ENCODE results near the gene PRRC2A.

DNA sequence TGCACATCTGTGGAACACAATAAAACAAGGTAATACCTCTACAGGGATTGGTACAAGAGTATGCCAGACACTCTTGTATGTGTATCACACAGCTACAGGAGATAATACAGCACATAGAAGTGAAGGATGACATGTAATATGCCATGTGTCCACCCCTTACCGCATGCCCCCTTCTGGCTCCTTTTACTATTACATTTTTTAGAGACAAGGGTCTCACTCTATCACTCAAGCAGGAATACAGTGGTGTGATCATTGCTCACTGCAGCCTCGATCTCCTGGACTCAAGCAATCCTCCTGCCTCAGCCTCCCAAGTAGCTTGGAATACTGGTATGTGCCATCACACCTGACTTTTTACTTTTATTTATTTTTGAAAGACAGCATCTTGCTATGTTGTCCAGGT lies 23.5 kb upstream of the PRRC2A start:
- TF ChIP-seq, protein P1, sequence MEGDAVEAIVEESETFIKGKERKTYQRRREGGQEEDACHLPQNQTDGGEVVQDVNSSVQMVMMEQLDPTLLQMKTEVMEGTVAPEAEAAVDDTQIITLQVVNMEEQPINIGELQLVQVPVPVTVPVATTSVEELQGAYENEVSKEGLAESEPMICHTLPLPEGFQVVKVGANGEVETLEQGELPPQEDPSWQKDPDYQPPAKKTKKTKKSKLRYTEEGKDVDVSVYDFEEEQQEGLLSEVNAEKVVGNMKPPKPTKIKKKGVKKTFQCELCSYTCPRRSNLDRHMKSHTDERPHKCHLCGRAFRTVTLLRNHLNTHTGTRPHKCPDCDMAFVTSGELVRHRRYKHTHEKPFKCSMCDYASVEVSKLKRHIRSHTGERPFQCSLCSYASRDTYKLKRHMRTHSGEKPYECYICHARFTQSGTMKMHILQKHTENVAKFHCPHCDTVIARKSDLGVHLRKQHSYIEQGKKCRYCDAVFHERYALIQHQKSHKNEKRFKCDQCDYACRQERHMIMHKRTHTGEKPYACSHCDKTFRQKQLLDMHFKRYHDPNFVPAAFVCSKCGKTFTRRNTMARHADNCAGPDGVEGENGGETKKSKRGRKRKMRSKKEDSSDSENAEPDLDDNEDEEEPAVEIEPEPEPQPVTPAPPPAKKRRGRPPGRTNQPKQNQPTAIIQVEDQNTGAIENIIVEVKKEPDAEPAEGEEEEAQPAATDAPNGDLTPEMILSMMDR (IDR thresholded peaks at IDR 0.05 in 8 of 11, conservative IDR thresholded peaks at IDR 0.05 in 3 of 11): peak; percentile 13 to 79 (median 69)
- TF ChIP-seq POLR2A (IDR thresholded peaks at IDR 0.05): no peak
